Caco-2 (cell line): ENCODE measurements around the gene ABCB1. TPM values are rescaled to one million over a fixed set of nuclear protein-coding genes. Genes with fewer than 3 reads are reported as not detected.
A peak's percentile ranks its signal among the peaks of the same experiment; 100 is the strongest.

Experiments used
- BruUV-seq: library from RNA; stranded (reverse); fragments of 400-500 nt; replicated peaks from 2 replicates; lab custom pipeline; 2021; lab: Mats Ljungman, UMichigan
- CTCF ChIA-PET: fragments of 300-600 bp; sonication (Branson Sonifier 250); formaldehyde crosslinking; loops from one replicate; lab custom pipeline; 2022; ENCODE audit warnings: antibody characterized with exemption; lab: Charles Lee
- POLR2A ChIA-PET: fragments of 300-600 bp; sonication (Branson Sonifier 250); formaldehyde crosslinking; loops from one replicate; lab custom pipeline; 2022; ENCODE audit warnings: antibody characterized with exemption; lab: Charles Lee
- DNase-seq, 2 experiments: peaks; one replicate each; pipeline versions ENCODE4 v3.0.0 to v3.0.0-alpha.2; 2020 to 2022
- H3K27me3 ChIP-seq: replicated peaks from 2 replicates; pipeline ENCODE4 v1.6.0; 2011; ENCODE audit warnings: low read length; ENCODE audit not compliant: control insufficient read depth, insufficient read depth
- H3K36me3 ChIP-seq: 2 replicates; pipeline ENCODE4 v1.5.1; 2011; ENCODE audit warnings: low read length; ENCODE audit not compliant: control insufficient read depth, insufficient read depth
- H3K4me1 ChIP-seq: fragments of 250-450 bp; sonication (Bioruptor Pico); 2 replicates; pipeline ENCODE4 v1.5.1; 2020; ENCODE audit warnings: mild to moderate bottlenecking
- H3K4me3 ChIP-seq: 2 replicates; pipeline ENCODE4 v1.5.1; 2011; ENCODE audit warnings: low read depth, mild to moderate bottlenecking, control low read depth, low read length
- H3K9me3 ChIP-seq: fragments of 250-450 bp; sonication (Bioruptor Pico); 2 replicates; pipeline ENCODE4 v1.5.1; 2020; ENCODE audit warnings: mild to moderate bottlenecking, moderate library complexity
- H3K27ac Mint-ChIP-seq: one replicate; pipeline ENCODE4 v1.8.0; 2022; ENCODE audit warnings: mixed read lengths; ENCODE audit not compliant: unreplicated experiment
- H3K27me3 Mint-ChIP-seq: one replicate; pipeline ENCODE4 v1.8.0; 2022; ENCODE audit warnings: mixed read lengths; ENCODE audit not compliant: insufficient read depth, unreplicated experiment
- H3K36me3 Mint-ChIP-seq: one replicate; pipeline ENCODE4 v1.8.0; 2022; ENCODE audit warnings: mild to moderate bottlenecking, mixed read lengths; ENCODE audit not compliant: insufficient read depth, unreplicated experiment
- H3K4me1 Mint-ChIP-seq: one replicate; pipeline ENCODE4 v1.8.0; 2022; ENCODE audit warnings: low read depth, mixed read lengths; ENCODE audit not compliant: unreplicated experiment
- H3K4me3 Mint-ChIP-seq: one replicate; pipeline ENCODE4 v1.8.0; 2022; ENCODE audit warnings: mild to moderate bottlenecking, moderate library complexity, mixed read lengths; ENCODE audit not compliant: unreplicated experiment
- H3K9me3 Mint-ChIP-seq: one replicate; pipeline ENCODE4 v1.8.0; 2022; ENCODE audit warnings: mixed read lengths; ENCODE audit not compliant: unreplicated experiment
- CTCF ChIP-seq, 2 experiments: fragments of 200-600 bp in 1 of 2; IDR thresholded peaks; 1 replicate in 1 of 2; 2 replicates in 1 of 2; pipeline versions ENCODE4 v1.5.1 to v1.8.0; 2011 to 2022; ENCODE audit warnings: antibody characterized with exemption in 1 of 2, control low read depth in 1 of 2, inconsistent platforms in 1 of 2, low read depth in 1 of 2, low read length in 1 of 2, mild to moderate bottlenecking in 1 of 2, moderate library complexity in 1 of 2; ENCODE audit not compliant: insufficient read depth in 1 of 2, severe bottlenecking in 1 of 2, unreplicated experiment in 1 of 2
- intact Hi-C: fragments of 100-400 bp; cut with micrococcal nuclease; formaldehyde crosslinking; loops from one replicate; pipeline ENCODE4 v1.10.0; 2022; ENCODE audit not compliant: unreplicated experiment
- total RNA-seq: library from RNA; stranded (reverse); gene quantifications from 2 replicates; pipeline ENCODE4 v1.2.3, GENCODE V29; 2022

ABCB1 gene
- total RNA-seq, 1 experiment from 2014 or later, result 34.6 TPM

- intact Hi-C loops, result loop anchor here (1.0 to 5.0 kb wide), 6 partner anchors 58 to 380 kb away; partner anchors contain the start of gene ABCB1
- no TSS peak for BruUV-seq
These were observed 94.2 kb downstream of the ABCB1 start for GRCh38 chr7:87506246-87507180.

GRCh38 chr7:87505557-87506245 lies 95.0 kb downstream of the ABCB1 start:
- BruUV-seq, result no TSS peak
- POLR2A ChIA-PET, result no interaction called here
- TF ChIP-seq CTCF (IDR thresholded peaks at IDR 0.05; ENCODE audit: insufficient read depth in 1 of 2, low read depth in 1 of 2, low read length in 1 of 2, severe bottlenecking in 1 of 2, unreplicated experiment in 1 of 2), result no peak

More at GRCh38 chr7:87506246-87507180, 94.2 kb downstream of the ABCB1 start:
- no peak overlapping the region for H3K4me3 ChIP-seq
- H3K9me3 ChIP-seq, result no peaks in the 10 kb centered on the region
- no peaks in the 10 kb centered on the region for H3K27me3 Mint-ChIP-seq
- H3K36me3 Mint-ChIP-seq, result no peaks in the 10 kb centered on the region
- no peaks in the 10 kb centered on the region for H3K9me3 Mint-ChIP-seq
- ChIA-PET POLR2A (no interaction called here), CTCF (interaction anchor here (0.6 to 1.4 kb wide), 4 partner anchors 12 to 307 kb away, joined by 3 to 5 read pairs (median 3); no protein-coding TSS in a partner anchor)
- no peak for DNase-seq
- TF ChIP-seq CTCF (IDR thresholded peaks at IDR 0.05; ENCODE audit: insufficient read depth in 1 of 2, low read depth in 1 of 2, low read length in 1 of 2, severe bottlenecking in 1 of 2, unreplicated experiment in 1 of 2), result peak; percentile 11 to 42
- H3K4me1 ChIP-seq, result no peaks in the 10 kb centered on the region
- no peak overlapping the region for H3K4me3 Mint-ChIP-seq
- H3K36me3 ChIP-seq, result no peaks in the 10 kb centered on the region
- H3K27ac Mint-ChIP-seq, result no peak overlapping the region
- H3K4me1 Mint-ChIP-seq, result no peaks in the 10 kb centered on the region
- H3K27me3 ChIP-seq, result no peaks in the 10 kb centered on the region

GRCh38 chr7:87505122-87505521 lies 95.6 kb downstream of the ABCB1 start:
- no peak for TF ChIP-seq CTCF (IDR thresholded peaks at IDR 0.05; ENCODE audit: insufficient read depth in 1 of 2, low read depth in 1 of 2, low read length in 1 of 2, severe bottlenecking in 1 of 2, unreplicated experiment in 1 of 2)
- no peak for DNase-seq
- POLR2A ChIA-PET, result no interaction called here
- intact Hi-C loops, result loop anchor here (5.0 kb wide), 1 partner anchor 97 kb away; the partner anchor contains the start of gene ABCB1
- no peak overlapping the region for H3K4me3 Mint-ChIP-seq
- no peaks in the 10 kb centered on the region for H3K9me3 Mint-ChIP-seq
- H3K36me3 Mint-ChIP-seq, result no peaks in the 10 kb centered on the region
- Histone ChIP-seq H3K27me3 (no peaks in the 10 kb centered on the region), H3K4me1 (no peaks in the 10 kb centered on the region), H3K36me3 (no peaks in the 10 kb centered on the region), H3K9me3 (no peaks in the 10 kb centered on the region), H3K4me3 (no peak overlapping the region)
- H3K27me3 Mint-ChIP-seq, result no peaks in the 10 kb centered on the region
- BruUV-seq, result no TSS peak
- no peaks in the 10 kb centered on the region for H3K4me1 Mint-ChIP-seq
- CTCF ChIA-PET, result interaction anchor here (1.4 kb wide), 1 partner anchor 10 kb away, joined by 3 read pairs; no protein-coding TSS in a partner anchor
- no peak overlapping the region for H3K27ac Mint-ChIP-seq

More at GRCh38 chr7:87505557-87506245, 95.0 kb downstream of the ABCB1 start:
- Histone ChIP-seq H3K9me3 (no peaks in the 10 kb centered on the region), H3K4me3 (no peak overlapping the region), H3K4me1 (no peaks in the 10 kb centered on the region), H3K27me3 (no peaks in the 10 kb centered on the region), H3K36me3 (no peaks in the 10 kb centered on the region)
- no peaks in the 10 kb centered on the region for H3K27me3 Mint-ChIP-seq
- intact Hi-C loops, result loop anchor here (1.0 to 5.0 kb wide), 4 partner anchors 59 to 381 kb away; partner anchors contain the start of gene ABCB1
- no peaks in the 10 kb centered on the region for H3K36me3 Mint-ChIP-seq
- no peak overlapping the region for H3K27ac Mint-ChIP-seq
- no peak overlapping the region for H3K4me3 Mint-ChIP-seq
- H3K4me1 Mint-ChIP-seq, result no peaks in the 10 kb centered on the region
- CTCF ChIA-PET, result interaction anchor here (0.6 to 1.4 kb wide), 4 partner anchors 11 to 308 kb away, joined by 3 to 5 read pairs (median 3); no protein-coding TSS in a partner anchor
- no peaks in the 10 kb centered on the region for H3K9me3 Mint-ChIP-seq
- DNase-seq, result no peak
